ENCODE results near the gene NFILZ. TPM values are rescaled to one million over a fixed set of nuclear protein-coding genes. Genes with fewer than 3 reads are reported as not detected.

The NFILZ gene
- total RNA-seq, 6 experiments from 2014 or later, result not detected

GRCh38 chr19:8663920-8664670 lies 33.7 kb downstream of the NFILZ start:
- WGBS (ENCODE audit: insufficient coverage, low coverage, low lambda C conversion rate, missing lambda C conversion rate), result no CpG with 5 or more reads among the region's 22 CpGs
- H3K27me3 ChIP-seq, result no peaks in the 10 kb centered on the region
- DNase-seq, result no peak
- H3K4me3 ChIP-seq, result no peak overlapping the region
- H3K27ac ChIP-seq, result no peak overlapping the region
- ATAC-seq, result peak in 1 of 4 donors; percentile 20
- H3K9me3 ChIP-seq, result no peaks in the 10 kb centered on the region
- TF ChIP-seq POLR2A (IDR thresholded peaks at IDR 0.05), result no peak
- TF ChIP-seq CTCF (IDR thresholded peaks at IDR 0.05), result no peak
- no peaks in the 10 kb centered on the region for H3K36me3 ChIP-seq
- no peaks in the 10 kb centered on the region for H3K4me1 ChIP-seq
- intact Hi-C loops (cut with DNase I), result no loop called here

GRCh38 chr19:8664671-8665057 lies 34.2 kb downstream of the NFILZ start:
- ATAC-seq, result peak in 1 of 4 donors; percentile 13
- Histone ChIP-seq H3K27me3 (no peaks in the 10 kb centered on the region), H3K27ac (no peak overlapping the region), H3K4me3 (no peak overlapping the region), H3K4me1 (no peaks in the 10 kb centered on the region), H3K36me3 (no peaks in the 10 kb centered on the region), H3K9me3 (no peaks in the 10 kb centered on the region)
- 13% methylated on average over 1 of the region's 4 CpGs for WGBS (ENCODE audit: insufficient coverage, low coverage, low lambda C conversion rate, missing lambda C conversion rate)
- no peak for DNase-seq
- TF ChIP-seq CTCF (IDR thresholded peaks at IDR 0.05), result no peak
- TF ChIP-seq POLR2A (IDR thresholded peaks at IDR 0.05), result no peak
- intact Hi-C loops (cut with DNase I), result no loop called here

GRCh38 chr19:8665468-8666213 lies 35.2 kb downstream of the NFILZ start:
- 50% methylated on average over 3 of the region's 3 CpGs for WGBS (ENCODE audit: insufficient coverage, low coverage, low lambda C conversion rate, missing lambda C conversion rate)
- no peak for DNase-seq
- no peaks in the 10 kb centered on the region for H3K9me3 ChIP-seq
- no peak for ATAC-seq
- intact Hi-C loops (cut with DNase I), result no loop called here
- H3K27me3 ChIP-seq, result no peaks in the 10 kb centered on the region
- H3K27ac ChIP-seq, result no peak overlapping the region
- H3K4me1 ChIP-seq, result no peaks in the 10 kb centered on the region
- TF ChIP-seq CTCF (IDR thresholded peaks at IDR 0.05) (no peak), POLR2A (IDR thresholded peaks at IDR 0.05) (no peak)
- no peak overlapping the region for H3K4me3 ChIP-seq
- H3K36me3 ChIP-seq, result no peaks in the 10 kb centered on the region

GRCh38 chr19:8666814-8667405 lies 36.5 kb downstream of the NFILZ start:
- 57% methylated on average over 6 of the region's 9 CpGs for WGBS (ENCODE audit: insufficient coverage, low coverage, low lambda C conversion rate, missing lambda C conversion rate)
- H3K4me3 ChIP-seq, result no peak overlapping the region

More at GRCh38 chr19:8666814-8667405, 36.5 kb downstream of the NFILZ start:
- ATAC-seq, result no peak
- TF ChIP-seq CTCF (IDR thresholded peaks at IDR 0.05) (no peak), POLR2A (IDR thresholded peaks at IDR 0.05) (no peak)
- Histone ChIP-seq H3K27ac (no peak overlapping the region), H3K27me3 (no peaks in the 10 kb centered on the region), H3K4me1 (no peaks in the 10 kb centered on the region), H3K36me3 (no peaks in the 10 kb centered on the region), H3K9me3 (no peaks in the 10 kb centered on the region)
- DNase-seq, result no peak
- intact Hi-C loops (cut with DNase I), result no loop called here
